ENCODE data around the gene MKI67.
"Not testable (repeated sequence)": the region's sequence is repeated elsewhere in the genome, so short reads cannot be mapped to it uniquely, and the experiment has no call there.

The MKI67 gene

GRCh38 chr10:128147669-128148068, 21.4 kb upstream of the MKI67 start:
- DNase-seq (ENCODE audit: low read depth), result peak; percentile 62

- DNase-seq (ENCODE audit: low read depth), result no peak
Measured at GRCh38 chr10:128147064-128147463, 20.8 kb upstream of the MKI67 start.

GRCh38 chr10:128144547-128144946, 18.3 kb upstream of the MKI67 start:
- no peak for DNase-seq (ENCODE audit: low read depth)

GRCh38 chr10:128143531-128143930, 17.3 kb upstream of the MKI67 start:
- DNase-seq (ENCODE audit: low read depth), result no peak

- DNase-seq (ENCODE audit: low read depth), result no peak
Measured at GRCh38 chr10:128140425-128140824, 14.2 kb upstream of the MKI67 start.

GRCh38 chr10:128138429-128138828, 12.2 kb upstream of the MKI67 start:
- DNase-seq (ENCODE audit: low read depth), result not testable (repeated sequence)

GRCh38 chr10:128137877-128138276, 11.7 kb upstream of the MKI67 start:
- no peak for DNase-seq (ENCODE audit: low read depth)

- DNase-seq (ENCODE audit: low read depth), result no peak
Measured at GRCh38 chr10:128130051-128130450, 3.8 kb upstream of the MKI67 start.

- no peak for DNase-seq (ENCODE audit: low read depth)
Measured at GRCh38 chr10:128128582-128128981, 2.4 kb upstream of the MKI67 start.

GRCh38 chr10:128125416-128125943, 743 bp downstream of the MKI67 start:
- no peak for DNase-seq (ENCODE audit: low read depth)

GRCh38 chr10:128124813-128125403, 1.3 kb downstream of the MKI67 start:
- no peak for DNase-seq (ENCODE audit: low read depth)

GRCh38 chr10:128123846-128124245, 2.4 kb downstream of the MKI67 start:
- no peak for DNase-seq (ENCODE audit: low read depth)

GRCh38 chr10:128122931-128123330, 3.3 kb downstream of the MKI67 start:
- DNase-seq (ENCODE audit: low read depth), result no peak

GRCh38 chr10:128121750-128122412, 4.3 kb downstream of the MKI67 start:
- no peak for DNase-seq (ENCODE audit: low read depth)

- no peak for DNase-seq (ENCODE audit: low read depth)
Measured at GRCh38 chr10:128116851-128117615, 9.2 kb downstream of the MKI67 start.

- no peak for DNase-seq (ENCODE audit: low read depth)
Measured at GRCh38 chr10:128116187-128116586, 10.0 kb downstream of the MKI67 start.

GRCh38 chr10:128115356-128115755, 10.9 kb downstream of the MKI67 start:
- DNase-seq (ENCODE audit: low read depth), result no peak

GRCh38 chr10:128114901-128115300, 11.3 kb downstream of the MKI67 start:
- no peak for DNase-seq (ENCODE audit: low read depth)

GRCh38 chr10:128113026-128113425, 13.2 kb downstream of the MKI67 start:
- DNase-seq (ENCODE audit: low read depth), result no peak

GRCh38 chr10:128111696-128112095, 14.5 kb downstream of the MKI67 start:
- no peak for DNase-seq (ENCODE audit: low read depth)

- DNase-seq (ENCODE audit: low read depth), result no peak
Measured at GRCh38 chr10:128110339-128110738, 15.9 kb downstream of the MKI67 start.

GRCh38 chr10:128109707-128110106, 16.5 kb downstream of the MKI67 start:
- no peak for DNase-seq (ENCODE audit: low read depth)

- DNase-seq (ENCODE audit: low read depth), result no peak
Measured at GRCh38 chr10:128105383-128105782, 20.8 kb downstream of the MKI67 start.
